Breast epithelium (tissue), 4 donors: ENCODE measurements around the gene PIGM. TPM values are rescaled to one million over a fixed set of nuclear protein-coding genes. Genes with fewer than 3 reads are reported as not detected.

Source experiments
- DNase-seq, 2 donors: peaks; one replicate each; pipeline ENCODE4 v3.0.0-alpha.2; 2019; ENCODE audit warnings: low spot score in 2 of 2
- H3K27ac ChIP-seq, 2 donors: fragments of 200-600 bp; sonication (generic) in 1 of 2; one replicate each; pipeline ENCODE4 v1.5.1; 2016 to 2019; ENCODE audit warnings: mild to moderate bottlenecking in 1 of 2
- H3K27me3 ChIP-seq, 2 donors: fragments of 200-600 bp; sonication (generic) in 1 of 2; one replicate each; pipeline versions ENCODE4 v1.5.1 to v1.6.0; 2017 to 2019; ENCODE audit warnings: control low read depth in 1 of 2, mild to moderate bottlenecking in 1 of 2
- H3K36me3 ChIP-seq: fragments of 200-600 bp; one replicate; pipeline ENCODE4 v1.5.1; 2019
- H3K4me1 ChIP-seq, 2 donors: fragments of 200-600 bp; sonication (generic); one replicate each; pipeline ENCODE4 v1.5.1; 2016 to 2019; ENCODE audit warnings: control low read depth in 1 of 2
- H3K4me3 ChIP-seq, 3 donors: fragments of 200-600 bp; sonication (generic); 1 replicate in 2 of 3; 2 replicates in 1 of 3; pipeline ENCODE4 v1.5.1; 2016 to 2019; ENCODE audit warnings: mild to moderate bottlenecking in 3 of 3, moderate library complexity in 2 of 3
- H3K9me3 ChIP-seq, 2 donors: fragments of 200-600 bp; sonication (generic) in 1 of 2; one replicate each; pipeline ENCODE4 v1.5.1; 2016 to 2019; ENCODE audit warnings: control low read depth in 1 of 2
- CTCF ChIP-seq, 3 donors: fragments of 450-650 bp; IDR thresholded peaks; one replicate each; pipeline ENCODE4 v1.5.1; 2016 to 2017; ENCODE audit warnings: antibody characterized with exemption in 3 of 3, mild to moderate bottlenecking in 3 of 3, moderate library complexity in 3 of 3
- POLR2A ChIP-seq: fragments of 450-650 bp; IDR thresholded peaks from one replicate; pipeline ENCODE4 v1.6.1; 2016; ENCODE audit warnings: antibody characterized with exemption, mild to moderate bottlenecking, moderate library complexity
- POLR2AphosphoS5 ChIP-seq, 3 donors: sonication (generic); formaldehyde crosslinking; IDR thresholded peaks; one replicate each; pipeline ENCODE4 v1.6.1; 2017; ENCODE audit warnings: antibody characterized with exemption in 3 of 3
- intact Hi-C: fragments of 100-400 bp; cut with DNase I; formaldehyde crosslinking; loops from one replicate; pipeline ENCODE4 v1.15.1; 2023; ENCODE audit warnings: low total_unique reads
- total RNA-seq, 3 donors: library from RNA; depleted of rRNA; stranded (reverse); fragments of >200 nt; gene quantifications; one replicate each; pipeline ENCODE4 v1.1.0, GENCODE V29; 2016

Gene PIGM
- total RNA-seq, 3 donors from 2014 or later, result 4.9 to 8.2 (median 5.1) TPM

- TF ChIP-seq POLR2A (no peak), CTCF (IDR thresholded peaks at IDR 0.05) (no peak), POLR2AphosphoS5 (IDR thresholded peaks at IDR 0.05) (no peak)
- DNase-seq, result no peak
- intact Hi-C loops, result no loop called here
Observed at GRCh38 chr1:160001440-160001839, 30.4 kb downstream of the PIGM start.

GRCh38 chr1:159999204-159999603 lies 32.6 kb downstream of the PIGM start:
- Histone ChIP-seq H3K36me3 (no peaks in the 10 kb centered on the region), H3K4me1 (no peaks in the 10 kb centered on the region), H3K4me3 (no peak overlapping the region), H3K27ac (no peak overlapping the region), H3K9me3 (no peaks in the 10 kb centered on the region), H3K27me3 (no peaks in the 10 kb centered on the region)
- no peak for TF ChIP-seq POLR2A
- no peak for TF ChIP-seq CTCF (IDR thresholded peaks at IDR 0.05)
- no peak for TF ChIP-seq POLR2AphosphoS5 (IDR thresholded peaks at IDR 0.05)
- intact Hi-C loops, result no loop called here
- DNase-seq, result no peak

More at GRCh38 chr1:160001440-160001839, 30.4 kb downstream of the PIGM start:
- Histone ChIP-seq H3K27me3 (no peaks in the 10 kb centered on the region), H3K4me3 (no peak overlapping the region), H3K4me1 (no peaks in the 10 kb centered on the region), H3K9me3 (no peaks in the 10 kb centered on the region), H3K36me3 (no peaks in the 10 kb centered on the region), H3K27ac (no peak overlapping the region)

- no peaks in the 10 kb centered on the region for H3K27me3 ChIP-seq
- H3K4me1 ChIP-seq, result no peaks in the 10 kb centered on the region
- H3K27ac ChIP-seq, result no peak overlapping the region
- no peak for DNase-seq
- no peak for TF ChIP-seq POLR2A
- no peak for TF ChIP-seq CTCF (IDR thresholded peaks at IDR 0.05)
- H3K36me3 ChIP-seq, result no peaks in the 10 kb centered on the region
- intact Hi-C loops, result no loop called here
- H3K9me3 ChIP-seq, result no peaks in the 10 kb centered on the region
- H3K4me3 ChIP-seq, result no peak overlapping the region
Observed at GRCh38 chr1:159996653-159997052, 35.1 kb downstream of the PIGM start.

GRCh38 chr1:159994896-159995295 lies 36.9 kb downstream of the PIGM start:
- H3K36me3 ChIP-seq, result no peaks in the 10 kb centered on the region
- DNase-seq, result no peak
- H3K27ac ChIP-seq, result no peak overlapping the region
- intact Hi-C loops, result no loop called here
- TF ChIP-seq CTCF (IDR thresholded peaks at IDR 0.05) (no peak), POLR2A (no peak), POLR2AphosphoS5 (IDR thresholded peaks at IDR 0.05) (no peak)
- H3K4me3 ChIP-seq, result no peak overlapping the region
- H3K27me3 ChIP-seq, result no peaks in the 10 kb centered on the region
- no peaks in the 10 kb centered on the region for H3K9me3 ChIP-seq
- H3K4me1 ChIP-seq, result no peaks in the 10 kb centered on the region

- Histone ChIP-seq H3K27ac (no peak overlapping the region), H3K4me1 (no peaks in the 10 kb centered on the region), H3K4me3 (no peak overlapping the region), H3K36me3 (no peaks in the 10 kb centered on the region), H3K27me3 (no peaks in the 10 kb centered on the region), H3K9me3 (no peaks in the 10 kb centered on the region)
- DNase-seq, result no peak
- intact Hi-C loops, result no loop called here
- TF ChIP-seq POLR2A (no peak), CTCF (IDR thresholded peaks at IDR 0.05) (no peak), POLR2AphosphoS5 (IDR thresholded peaks at IDR 0.05) (no peak)
Observed at GRCh38 chr1:159993911-159994310, 37.9 kb downstream of the PIGM start.
